ENCODE measurements around the gene PLXDC2.
"Not testable (repeated sequence)": the region's sequence is repeated elsewhere in the genome, so short reads cannot be mapped to it uniquely, and the experiment has no call there.

DNA sequence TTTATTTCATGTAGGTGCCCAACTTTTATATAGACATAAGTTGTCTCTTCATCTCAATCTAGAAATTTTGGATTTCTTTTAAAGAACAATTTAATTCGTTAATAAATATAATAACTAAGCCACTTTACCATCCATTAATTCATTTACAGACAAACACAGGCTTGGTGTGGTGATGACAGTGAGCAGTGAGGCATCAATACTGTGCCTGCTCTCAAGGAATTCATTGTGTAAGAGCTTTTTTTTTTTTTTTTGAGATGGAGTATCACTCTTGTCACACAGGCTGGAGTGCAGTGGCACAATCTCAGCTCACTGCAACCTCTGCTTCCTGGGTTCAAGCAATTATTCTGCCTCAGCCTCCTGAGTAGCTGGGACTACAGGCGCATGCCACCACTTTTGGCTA lies 185.8 kb downstream of the PLXDC2 start:
- TF ChIP-seq HDGF (IDR thresholded peaks at IDR 0.05; ENCODE audit: borderline replicate concordance); SUZ12 (IDR thresholded peaks at IDR 0.05); FOXK2 (IDR thresholded peaks at IDR 0.05); BHLHE40 (IDR thresholded peaks at IDR 0.05; ENCODE audit: borderline replicate concordance); FOXM1 (IDR thresholded peaks at IDR 0.05; ENCODE audit: borderline replicate concordance); ELF4 (IDR thresholded peaks at IDR 0.05); FOXA1 (IDR thresholded peaks at IDR 0.05): not testable (repeated sequence)
